OCI-LY7 (cell line): Measurements from ENCODE around the gene FOXN3. TPM values are rescaled to one million over a fixed set of nuclear protein-coding genes. Genes with fewer than 3 reads are reported as not detected.

ENCODE experiments used
- BruUV-seq: library from RNA; stranded (reverse); fragments of 400-500 nt; replicated peaks from 2 replicates; lab custom pipeline; 2021; lab: Mats Ljungman, UMichigan
- CTCF ChIA-PET: fragments of 300-600 bp; sonication (Branson Sonifier 250); formaldehyde crosslinking; loops from one replicate; lab custom pipeline; 2022; ENCODE audit warnings: antibody characterized with exemption; ENCODE audit not compliant: unreplicated experiment; lab: Charles Lee
- POLR2A ChIA-PET: fragments of 300-600 bp; sonication (Branson Sonifier 250); formaldehyde crosslinking; loops from one replicate; lab custom pipeline; 2022; ENCODE audit warnings: antibody characterized with exemption; lab: Charles Lee
- DNase-seq: peaks from one replicate; pipeline ENCODE4 v3.0.0-alpha.2; 2015; ENCODE audit warnings: low spot score
- H2AFZ ChIP-seq: fragments of 200-600 bp; sonication (generic), shearing (Covaris generic); 2 replicates; pipeline ENCODE4 v1.6.1; 2014; ENCODE audit warnings: mild to moderate bottlenecking, antibody characterized with exemption, low read length, moderate library complexity
- H3K27ac ChIP-seq: fragments of 200-600 bp; sonication (generic); 2 replicates; pipeline ENCODE4 v1.5.1; 2014; ENCODE audit warnings: mixed run types, low read depth, mild to moderate bottlenecking, moderate library complexity, low read length, inconsistent platforms; ENCODE audit not compliant: poor library complexity, severe bottlenecking
- H3K36me3 ChIP-seq: fragments of 200-600 bp; sonication (generic); 2 replicates; pipeline ENCODE4 v1.6.1; 2014; ENCODE audit warnings: mild to moderate bottlenecking, antibody characterized with exemption, low read length, moderate library complexity, mixed read lengths; ENCODE audit not compliant: insufficient read depth
- H3K4me1 ChIP-seq: fragments of 200-600 bp; sonication (generic); 2 replicates; pipeline ENCODE4 v1.5.1; 2014; ENCODE audit warnings: mild to moderate bottlenecking, low read length; ENCODE audit not compliant: insufficient read depth, poor library complexity, severe bottlenecking
- H3K4me2 ChIP-seq: fragments of 200-600 bp; sonication (generic); 2 replicates; pipeline ENCODE4 v1.6.1; 2014; ENCODE audit warnings: mild to moderate bottlenecking, low read length
- H3K4me3 ChIP-seq: fragments of 200-600 bp; sonication (generic); 2 replicates; pipeline ENCODE4 v1.5.1; 2014; ENCODE audit warnings: mild to moderate bottlenecking, low read depth, low read length; ENCODE audit not compliant: poor library complexity, severe bottlenecking
- H3K79me2 ChIP-seq: fragments of 200-600 bp; sonication (generic); 2 replicates; pipeline ENCODE4 v1.6.1; 2016; ENCODE audit warnings: low read depth, mild to moderate bottlenecking, low read length, moderate library complexity, mixed read lengths; ENCODE audit not compliant: insufficient read depth
- H3K9me2 ChIP-seq: fragments of 200-600 bp; sonication (generic); 2 replicates; pipeline ENCODE4 v1.6.1; 2016; ENCODE audit warnings: mild to moderate bottlenecking, low read length, mixed read lengths; ENCODE audit not compliant: insufficient read depth
- H3K9me3 ChIP-seq: fragments of 200-600 bp; sonication (generic); 2 replicates; pipeline ENCODE4 v1.6.1; 2014; ENCODE audit warnings: mild to moderate bottlenecking, mixed run types, low read length, mixed read lengths
- H4K20me1 ChIP-seq: fragments of 200-600 bp; sonication (generic); 2 replicates; pipeline ENCODE4 v1.6.1; 2014; ENCODE audit warnings: mild to moderate bottlenecking, antibody characterized with exemption, low read length, moderate library complexity, mixed read lengths; ENCODE audit not compliant: insufficient read depth
- EZH2phosphoT487 ChIP-seq: fragments of 200-600 bp; sonication (generic); IDR thresholded peaks from 2 replicates; pipeline ENCODE4 v1.6.1; 2018; ENCODE audit warnings: low read depth, borderline replicate concordance, mild to moderate bottlenecking, mixed run types, antibody characterized with exemption, low read length, moderate library complexity, mixed read lengths
- intact Hi-C: fragments of 100-400 bp; cut with micrococcal nuclease; formaldehyde crosslinking; loops from one replicate; pipeline ENCODE4 v1.10.0; 2022; ENCODE audit not compliant: unreplicated experiment
- total RNA-seq, 2 experiments: library from RNA; depleted of rRNA in 1 of 2; stranded (reverse); fragments of >200 nt in 1 of 2; shearing (Covaris generic) in 1 of 2; gene quantifications; 2 replicates each; pipeline ENCODE4 v1.2.3, GENCODE V29; 2014 to 2022
- TF ChIP-seq, protein P1 (sequence below): fragments of 200-600 bp; sonication (generic); conservative IDR thresholded peaks from 2 replicates; pipeline ENCODE4 v1.5.1; 2014; ENCODE audit warnings: mild to moderate bottlenecking, antibody characterized with exemption, low read length, moderate library complexity, mixed read lengths

FOXN3 gene
- total RNA-seq, 2 experiments from 2014 or later: 77.7 to 102 TPM

DNA sequence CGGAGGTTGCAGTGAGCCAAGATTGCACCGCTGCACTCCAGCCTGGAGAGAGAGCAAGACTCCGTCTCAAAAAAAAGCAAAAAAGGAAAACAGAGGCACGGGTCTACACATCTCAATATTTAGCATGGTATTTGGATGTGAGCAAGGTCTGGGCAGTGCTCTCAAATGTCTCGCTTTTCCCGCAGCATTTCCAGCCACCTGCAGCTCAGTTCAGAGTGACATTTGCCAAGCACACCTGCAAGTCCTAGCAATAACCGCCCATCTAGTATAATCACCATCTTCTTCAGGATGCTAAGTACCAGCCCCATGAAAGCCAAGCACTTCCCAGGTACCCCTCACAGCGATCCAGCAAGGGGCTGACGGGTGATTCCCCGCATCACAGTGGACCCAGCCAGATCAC lies 69.1 kb downstream of the FOXN3 start:
- H3K79me2 ChIP-seq: peaks cover 44% of the 10 kb centered on the region
- ChIA-PET CTCF (no interaction called here), POLR2A (interaction anchor here (0.5 to 0.7 kb wide), 2 partner anchors 24 to 66 kb away, joined by 3 to 6 read pairs; no protein-coding TSS in a partner anchor)

DNA sequence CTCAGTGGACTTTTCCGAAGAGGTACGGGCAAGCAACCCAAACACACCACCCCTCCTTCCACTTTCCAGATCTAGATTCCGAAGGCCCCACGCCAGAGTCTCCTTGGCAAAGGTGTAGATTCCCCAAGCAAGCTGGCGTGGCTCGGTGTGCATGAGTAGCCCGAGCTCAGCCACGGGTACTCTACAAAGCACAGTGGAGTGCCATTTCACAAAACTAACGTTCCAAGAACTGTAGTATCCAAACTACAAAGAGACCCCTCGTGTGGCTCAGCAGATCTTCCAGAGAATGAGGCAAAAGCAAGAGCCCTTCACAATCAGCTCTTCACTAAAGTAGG lies 72.1 kb downstream of the FOXN3 start:
- H3K4me3 ChIP-seq: no peak overlapping the region
- no peak overlapping the region for H3K27ac ChIP-seq
- H3K9me3 ChIP-seq: no peaks in the 10 kb centered on the region
- no peaks in the 10 kb centered on the region for H3K9me2 ChIP-seq
- intact Hi-C loops: no loop called here
- CTCF ChIA-PET: no interaction called here
- H3K36me3 ChIP-seq: peaks cover 52% of the 10 kb centered on the region
- POLR2A ChIA-PET: interaction anchor here (0.5 to 1.9 kb wide), 3 partner anchors 10 to 36 kb away, joined by 3 to 5 read pairs (median 3); no protein-coding TSS in a partner anchor
- H2AFZ ChIP-seq: no peak overlapping the region
- H4K20me1 ChIP-seq: no peaks in the 10 kb centered on the region
- H3K4me1 ChIP-seq: peaks cover 36% of the 10 kb centered on the region
- H3K79me2 ChIP-seq: peaks cover 19% of the 10 kb centered on the region; the same call in 1 of the 2 replicates
- BruUV-seq: no TSS peak
- DNase-seq: no peak
- no peak for TF ChIP-seq EZH2phosphoT487
- TF ChIP-seq, protein P1, sequence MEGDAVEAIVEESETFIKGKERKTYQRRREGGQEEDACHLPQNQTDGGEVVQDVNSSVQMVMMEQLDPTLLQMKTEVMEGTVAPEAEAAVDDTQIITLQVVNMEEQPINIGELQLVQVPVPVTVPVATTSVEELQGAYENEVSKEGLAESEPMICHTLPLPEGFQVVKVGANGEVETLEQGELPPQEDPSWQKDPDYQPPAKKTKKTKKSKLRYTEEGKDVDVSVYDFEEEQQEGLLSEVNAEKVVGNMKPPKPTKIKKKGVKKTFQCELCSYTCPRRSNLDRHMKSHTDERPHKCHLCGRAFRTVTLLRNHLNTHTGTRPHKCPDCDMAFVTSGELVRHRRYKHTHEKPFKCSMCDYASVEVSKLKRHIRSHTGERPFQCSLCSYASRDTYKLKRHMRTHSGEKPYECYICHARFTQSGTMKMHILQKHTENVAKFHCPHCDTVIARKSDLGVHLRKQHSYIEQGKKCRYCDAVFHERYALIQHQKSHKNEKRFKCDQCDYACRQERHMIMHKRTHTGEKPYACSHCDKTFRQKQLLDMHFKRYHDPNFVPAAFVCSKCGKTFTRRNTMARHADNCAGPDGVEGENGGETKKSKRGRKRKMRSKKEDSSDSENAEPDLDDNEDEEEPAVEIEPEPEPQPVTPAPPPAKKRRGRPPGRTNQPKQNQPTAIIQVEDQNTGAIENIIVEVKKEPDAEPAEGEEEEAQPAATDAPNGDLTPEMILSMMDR: no peak
- H3K4me2 ChIP-seq: no peak overlapping the region

More for the DNA sequence above, 69.1 kb downstream of the FOXN3 start:
- no peak overlapping the region for H3K4me3 ChIP-seq
- intact Hi-C loops: no loop called here
- H3K4me2 ChIP-seq: peak overlapping the region; percentile 12; the same call in 1 of the 2 replicates
- H3K9me3 ChIP-seq: no peaks in the 10 kb centered on the region; the same call in 1 of the 2 replicates
- TF ChIP-seq, protein P1: no peak
- TF ChIP-seq EZH2phosphoT487: no peak
- peak overlapping the region; percentile 18 for H3K27ac ChIP-seq
- H4K20me1 ChIP-seq: no peaks in the 10 kb centered on the region
- H3K9me2 ChIP-seq: no peaks in the 10 kb centered on the region
- DNase-seq: no peak
- no TSS peak for BruUV-seq
- H2AFZ ChIP-seq: no peak overlapping the region
- H3K4me1 ChIP-seq: peaks cover 51% of the 10 kb centered on the region
- H3K36me3 ChIP-seq: peaks cover 61% of the 10 kb centered on the region

DNA sequence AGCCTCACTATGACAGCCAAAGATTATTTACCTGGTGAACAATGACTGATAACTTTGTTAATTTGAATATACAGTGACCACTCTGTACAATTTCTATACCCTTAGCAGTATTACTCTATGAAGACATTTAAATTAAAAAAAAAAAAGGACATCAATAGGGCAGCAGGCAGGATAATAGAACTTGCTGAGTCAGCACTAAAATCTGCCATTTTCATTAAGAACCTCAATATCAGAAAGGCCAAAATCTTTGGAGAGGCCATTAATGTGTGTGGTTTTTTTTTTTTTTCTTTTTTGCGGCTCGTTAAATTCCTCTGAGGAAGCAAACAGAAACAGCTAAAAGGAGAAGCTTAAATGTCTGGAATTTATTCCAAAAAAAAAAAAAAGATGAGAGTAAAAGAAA lies 73.7 kb downstream of the FOXN3 start:
- DNase-seq: no peak
- Histone ChIP-seq H2AFZ (no peak overlapping the region), H3K79me2 (peaks cover 13% of the 10 kb centered on the region; the same call in 1 of the 2 replicates), H3K4me1 (peaks cover 36% of the 10 kb centered on the region), H3K36me3 (peaks cover 37% of the 10 kb centered on the region), H3K4me3 (no peak overlapping the region), H3K9me3 (no peaks in the 10 kb centered on the region), H3K9me2 (no peaks in the 10 kb centered on the region), H3K27ac (no peak overlapping the region), H3K4me2 (no peak overlapping the region), H4K20me1 (no peaks in the 10 kb centered on the region)
- ChIA-PET CTCF (no interaction called here), POLR2A (interaction anchor here (0.7 to 1.9 kb wide), 6 partner anchors 16 to 315 kb away, joined by 3 to 7 read pairs (median 4); no protein-coding TSS in a partner anchor)
- TF ChIP-seq EZH2phosphoT487: no peak
- TF ChIP-seq, protein P1: no peak
- intact Hi-C loops: no loop called here
- no TSS peak for BruUV-seq
